AG20443 (cell line): Measurements from ENCODE around the gene ME2.
"Not testable (repeated sequence)": the region's sequence is repeated elsewhere in the genome, so short reads cannot be mapped to it uniquely, and the experiment has no call there.

ENCODE experiments used
- DNase-seq: peaks from one replicate; pipeline ENCODE4 v3.0.0; 2012; ENCODE audit warnings: low spot score, mixed read lengths

ME2 gene

GRCh38 chr18:50924372-50924771, 45.5 kb downstream of the ME2 start:
- DNase-seq, result no peak

- DNase-seq, result no peak
Observed at GRCh38 chr18:50926521-50926920, 47.6 kb downstream of the ME2 start.

- no peak for DNase-seq
Observed at GRCh38 chr18:50928551-50928950, 49.6 kb downstream of the ME2 start.

GRCh38 chr18:50933684-50934083, 54.8 kb downstream of the ME2 start:
- DNase-seq, result no peak

GRCh38 chr18:50934545-50935211, 55.8 kb downstream of the ME2 start:
- no peak for DNase-seq

GRCh38 chr18:50935493-50936191, 56.7 kb downstream of the ME2 start:
- no peak for DNase-seq

GRCh38 chr18:50937183-50937582, 58.3 kb downstream of the ME2 start:
- DNase-seq, result no peak

GRCh38 chr18:50938912-50939311, 60.0 kb downstream of the ME2 start:
- DNase-seq, result no peak

DNA sequence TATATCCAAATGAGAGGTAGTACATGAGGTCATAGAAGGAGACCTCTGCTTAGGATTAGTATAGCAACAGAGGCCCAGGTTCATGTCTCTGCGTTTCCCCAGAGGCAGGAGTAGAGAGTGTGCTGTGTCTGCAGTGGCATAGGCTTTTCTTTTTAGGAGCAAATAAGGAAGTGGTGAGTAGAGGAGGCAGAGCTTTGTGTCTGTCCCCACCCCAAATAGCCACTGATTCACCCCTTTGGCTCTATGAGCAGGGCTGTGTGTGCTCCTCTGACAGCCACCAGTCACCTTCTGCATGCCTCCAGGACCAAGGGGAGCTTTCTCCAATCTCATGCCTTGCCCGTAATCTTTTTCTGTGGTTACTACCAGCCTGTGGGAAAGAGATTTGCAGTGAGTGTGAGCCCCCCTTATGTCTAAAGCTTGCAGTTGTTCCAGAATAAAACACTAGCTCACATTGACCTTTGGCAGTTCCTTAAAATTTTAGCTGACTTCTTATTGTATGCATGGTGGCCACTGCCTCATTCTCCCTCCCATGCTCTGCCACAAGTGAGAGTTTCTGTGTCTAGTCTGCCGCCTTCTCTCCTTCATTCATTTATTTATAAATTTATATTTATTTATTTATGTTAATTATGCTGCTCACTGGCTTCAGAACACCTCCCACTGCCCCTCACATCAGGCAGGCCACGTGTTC, 65.5 kb downstream of the ME2 start:
- peak; percentile 63 for DNase-seq

DNA sequence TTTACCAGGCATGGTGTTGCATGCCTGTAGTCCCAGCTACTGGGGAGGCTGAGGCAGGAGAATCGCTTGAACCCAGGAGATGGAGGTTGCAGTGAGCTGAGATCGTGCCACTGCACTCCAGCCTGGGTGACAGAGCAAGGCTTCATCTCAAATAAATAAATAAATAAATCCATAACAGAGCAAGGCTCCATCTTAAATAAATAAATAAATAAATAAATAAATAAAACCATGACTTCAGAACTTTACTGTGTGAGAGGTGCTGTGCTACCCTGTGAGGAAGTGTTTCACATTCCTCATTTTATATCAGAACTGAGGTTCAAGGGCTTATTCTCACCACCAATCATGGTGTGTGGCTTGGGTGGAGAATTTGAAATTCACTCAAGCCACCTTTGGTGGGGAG, 67.0 kb downstream of the ME2 start:
- not testable (repeated sequence) for DNase-seq

DNA sequence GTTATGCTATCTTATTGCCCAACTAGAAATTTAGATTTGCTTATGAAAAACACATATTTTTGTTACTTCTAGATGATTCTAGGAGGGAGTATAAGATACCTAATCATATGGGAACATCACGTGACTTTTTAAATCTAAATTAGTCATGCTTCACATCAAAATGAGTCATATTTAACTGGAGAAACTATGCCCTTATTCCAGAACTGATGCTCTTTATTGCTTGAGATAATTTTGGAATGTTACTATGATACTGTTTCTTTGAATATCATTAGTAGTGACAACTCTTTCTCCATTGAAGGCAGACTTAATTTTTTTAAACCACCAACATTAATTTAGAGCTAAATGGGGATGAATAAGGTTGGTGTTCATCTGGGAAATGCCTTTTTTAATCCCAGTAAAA, 69.0 kb downstream of the ME2 start:
- DNase-seq, result peak; percentile 16

GRCh38 chr18:50949185-50949584, 70.3 kb downstream of the ME2 start:
- DNase-seq, result no peak

DNA sequence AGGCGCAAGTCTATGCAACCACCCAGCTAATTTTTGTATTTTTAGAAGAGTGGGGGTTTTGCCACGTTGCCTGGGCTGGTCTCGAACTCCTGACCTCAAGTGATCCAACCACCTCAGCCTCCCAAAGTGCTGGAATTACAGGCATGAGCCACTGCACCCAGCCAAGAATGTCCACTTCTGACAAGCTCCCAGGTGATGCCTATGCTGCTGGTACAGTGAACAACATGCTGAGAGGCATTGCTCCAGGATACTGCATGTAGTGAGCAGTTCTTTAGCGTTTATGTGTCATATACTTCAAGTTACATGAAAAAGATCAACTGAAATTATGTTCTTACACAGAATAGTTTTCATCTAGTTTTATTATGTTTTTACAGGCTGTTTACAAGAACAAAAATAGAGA, 71.7 kb downstream of the ME2 start:
- DNase-seq, result no peak

GRCh38 chr18:50953822-50954221, 74.9 kb downstream of the ME2 start:
- no peak for DNase-seq

GRCh38 chr18:50955253-50955652, 76.3 kb downstream of the ME2 start:
- no peak for DNase-seq

- no peak for DNase-seq
Observed at GRCh38 chr18:50956116-50956515, 77.2 kb downstream of the ME2 start.

DNA sequence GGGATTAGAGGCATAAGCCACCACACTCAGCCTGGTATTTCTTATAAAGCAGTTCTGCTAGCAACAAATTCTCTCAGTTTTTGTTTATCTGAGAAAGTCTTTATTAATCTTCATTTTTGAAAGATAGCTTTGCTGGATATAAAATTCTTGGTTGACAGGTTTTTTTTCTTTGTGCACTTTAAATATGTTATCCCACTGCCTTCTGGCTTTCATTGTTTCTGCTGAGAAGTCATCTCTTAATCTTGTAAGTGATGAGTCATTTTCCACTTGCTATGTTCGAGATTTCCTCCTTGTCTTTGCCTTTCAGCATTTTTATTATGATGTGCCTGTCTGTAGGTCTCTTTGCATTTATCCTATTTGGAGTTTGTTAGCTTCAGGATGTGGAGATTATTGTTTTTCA, 83.1 kb downstream of the ME2 start:
- no peak for DNase-seq

DNA sequence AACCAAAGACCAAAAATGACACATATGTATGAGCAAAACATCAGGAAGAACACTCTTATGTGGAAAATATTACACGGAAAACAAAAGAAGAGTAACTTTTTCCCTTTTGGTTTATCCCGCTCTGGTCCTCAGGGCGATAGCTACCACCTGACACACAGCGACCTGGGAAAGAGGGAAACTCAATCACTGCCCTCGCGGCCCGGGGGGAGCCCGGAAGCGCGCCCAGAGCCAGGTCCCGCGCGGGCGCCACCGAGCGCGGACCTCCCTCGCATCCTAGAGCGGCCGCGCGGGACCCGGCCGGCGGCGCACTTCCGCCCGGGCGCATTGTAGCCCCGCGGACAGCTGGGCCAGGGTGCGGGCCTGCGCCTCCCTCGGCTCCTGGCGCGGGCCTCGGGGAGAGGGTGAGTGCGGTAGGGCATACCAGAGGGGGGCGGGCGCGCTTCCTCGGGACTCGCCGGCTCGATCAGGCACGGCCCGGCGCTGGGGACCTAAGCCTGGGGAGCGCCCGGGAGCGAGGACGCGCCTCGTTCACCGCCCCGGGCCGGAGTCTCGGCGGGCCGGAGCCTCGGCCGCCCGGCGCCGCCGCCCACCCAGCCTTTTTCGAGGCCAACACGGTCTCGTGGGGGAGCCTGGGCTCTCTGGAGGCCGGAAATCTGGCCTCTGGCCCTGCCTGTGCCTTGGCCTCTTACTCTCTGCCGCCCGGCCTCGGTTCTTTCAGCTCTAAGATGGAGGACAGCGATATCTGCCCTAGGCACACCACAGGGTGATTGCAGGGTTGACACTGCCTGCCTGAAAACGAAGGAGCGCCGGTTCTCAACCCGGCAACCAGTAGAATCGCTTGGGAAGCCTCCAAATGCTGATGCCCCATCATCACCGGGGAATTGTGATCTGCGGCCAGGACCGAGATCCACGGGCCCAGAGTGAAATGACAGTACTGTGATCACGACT, 89.1 kb downstream of the ME2 start, which contains the start of gene ELAC1:
Gene ELAC1 (plus strand): TSS at position 327 of the 948 bp plus-strand sequence. CDS start 6,365 bp downstream, outside the sequence.
- peak; percentile 96 for DNase-seq

GRCh38 chr18:50969448-50969847, 90.5 kb downstream of the ME2 start:
- DNase-seq, result no peak

GRCh38 chr18:50970006-50970405, 91.1 kb downstream of the ME2 start:
- DNase-seq, result no peak

GRCh38 chr18:50972404-50972803, 93.5 kb downstream of the ME2 start:
- not testable (repeated sequence) for DNase-seq
